BLaER1 treated with 17β-estradiol and CSF1 and Interleukin-3, amounts not matched to agents 10 nM and 100 nM (cell line): ENCODE data around the gene DCTPP1.
A peak's percentile ranks its signal among the peaks of the same experiment; 100 is the strongest.
"Not testable (repeated sequence)": the region's sequence is repeated elsewhere in the genome, so short reads cannot be mapped to it uniquely, and the experiment has no call there.

ENCODE experiments used
- H3K27ac ChIP-seq, 11 experiments: shearing (Covaris generic); formaldehyde crosslinking; 2 replicates each; pipeline ENCODE4 v1.8.1; 2022
- H3K27me3 ChIP-seq, 11 experiments: shearing (Covaris generic); formaldehyde crosslinking; 2 replicates each; pipeline ENCODE4 v1.8.1; 2022
- H3K36me3 ChIP-seq, 11 experiments: shearing (Covaris generic); formaldehyde crosslinking; 2 replicates each; pipeline ENCODE4 v1.8.1; 2022
- H3K4me1 ChIP-seq, 10 experiments: shearing (Covaris generic); formaldehyde crosslinking; 2 replicates each; pipeline ENCODE4 v1.8.1; 2022
- H3K4me2 ChIP-seq, 11 experiments: shearing (Covaris generic); formaldehyde crosslinking; 2 replicates each; pipeline ENCODE4 v1.8.1; 2022
- H3K4me3 ChIP-seq, 10 experiments: shearing (Covaris generic); formaldehyde crosslinking; 2 replicates each; pipeline ENCODE4 v1.8.1; 2022
- H3K9ac ChIP-seq, 11 experiments: shearing (Covaris generic); formaldehyde crosslinking; 2 replicates each; pipeline ENCODE4 v1.8.1; 2022
- H3K9me3 ChIP-seq, 11 experiments: shearing (Covaris generic); formaldehyde crosslinking; replicated peaks in 1 of 11; 2 replicates each; pipeline ENCODE4 v1.8.1; 2022
- H4K20me1 ChIP-seq, 11 experiments: shearing (Covaris generic); formaldehyde crosslinking; 2 replicates each; pipeline ENCODE4 v1.8.1; 2022
- Cebpa-rat ChIP-seq, 11 experiments: shearing (Covaris generic); IDR thresholded peaks; 2 replicates each; pipeline ENCODE4 v1.8.1; 2022

DCTPP1 gene

DNA sequence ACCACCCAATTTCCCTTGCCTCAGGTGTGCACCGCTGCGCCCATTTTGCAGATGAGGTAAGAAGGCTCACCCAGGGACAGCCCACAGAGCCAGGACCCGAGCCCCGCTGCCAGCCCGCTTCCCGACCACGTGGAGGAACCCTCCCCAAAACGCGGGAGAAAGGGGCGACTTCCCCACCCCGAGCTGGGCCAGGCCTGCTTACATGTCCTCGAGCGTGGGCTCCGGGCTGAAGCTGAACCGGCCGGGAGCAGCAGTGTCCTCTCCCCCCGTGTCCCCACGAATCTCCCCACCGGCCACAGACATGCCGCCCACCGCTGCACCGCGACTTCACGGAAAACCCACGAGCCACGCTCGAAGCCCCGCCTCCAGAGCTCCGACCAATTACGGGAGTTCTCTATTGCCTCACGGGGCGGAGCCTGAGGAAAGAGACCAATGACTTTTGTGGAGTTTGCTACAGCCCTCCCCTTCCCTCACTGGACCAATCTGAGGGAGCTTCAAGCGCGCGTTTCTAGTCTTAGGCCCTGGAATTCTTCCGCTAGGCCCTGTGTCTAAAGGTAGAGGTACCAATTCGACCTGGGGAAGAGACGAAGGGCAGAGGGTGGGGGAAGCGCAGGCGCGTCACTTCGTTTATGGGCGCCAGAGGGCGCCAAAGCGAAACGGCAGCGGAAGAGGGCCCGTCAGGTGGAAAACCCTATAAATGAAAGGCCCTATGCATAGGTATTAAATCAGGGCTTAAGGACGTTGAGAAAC, at the start of gene DCTPP1:
TSS of gene DCTPP1 (minus strand) at position 353 of the 750 bp plus-strand sequence. CDS start at position 303, 50 bp downstream.
- Histone ChIP-seq H3K36me3 (peaks cover 10 to 40% (median 36%) of the 10 kb centered on the region in 11 experiments; a peak in 21 of 22 replicates), H3K9me3 (no peaks in the 10 kb centered on the region), H3K9ac (peak within 1 kb of the TSS; percentile 76 to 89 (median 82)), H3K4me1 (peaks cover 26 to 47% (median 37%) of the 10 kb centered on the region in 10 experiments), H3K4me3 (peak within 1 kb of the TSS; percentile 77 to 95 (median 86)), H3K27me3 (no peaks in the 10 kb centered on the region), H3K4me2 (peak within 1 kb of the TSS; percentile 81 to 98 (median 94)), H3K27ac (peak within 1 kb of the TSS; percentile 46 to 88 (median 81); a peak in 21 of 22 replicates), H4K20me1 (peaks cover 0 to 43% (median 19%) of the 10 kb centered on the region in 11 experiments; a peak in 16 of 22 replicates)
- TF ChIP-seq Cebpa-rat (IDR thresholded peaks at IDR 0.05), result no peak

DNA sequence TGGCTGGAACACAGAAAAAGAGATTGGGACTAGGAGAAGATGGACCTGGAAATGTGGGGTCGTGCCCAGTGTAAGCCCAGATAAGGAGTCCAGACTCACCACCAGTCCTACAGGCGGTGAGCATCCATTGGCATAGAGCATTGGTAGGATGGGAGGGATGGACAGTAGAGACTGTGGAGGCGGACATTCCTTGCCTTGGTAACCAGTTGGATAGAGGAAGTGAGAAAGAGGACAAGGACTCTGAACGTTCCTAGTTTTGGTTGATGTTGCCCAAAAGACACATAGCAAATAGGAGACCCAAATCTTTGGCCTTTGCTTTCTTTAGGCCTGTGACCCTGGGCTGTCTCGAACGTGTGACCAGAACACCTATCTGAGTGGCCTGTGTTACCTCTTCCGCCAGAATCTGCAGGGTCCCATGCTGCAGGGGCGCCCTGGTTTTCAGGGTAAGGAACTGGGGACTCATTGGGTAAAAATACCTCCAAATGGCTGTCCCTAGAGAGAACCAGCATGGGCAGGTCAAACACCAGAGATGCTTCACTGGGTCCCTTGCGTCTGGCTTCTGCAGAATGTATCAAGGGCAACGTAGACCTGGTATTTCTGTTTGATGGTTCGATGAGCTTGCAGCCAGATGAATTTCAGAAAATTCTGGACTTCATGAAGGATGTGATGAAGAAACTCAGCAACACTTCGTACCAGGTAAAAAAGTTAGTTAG, 49.1 kb upstream of the DCTPP1 start:
- Histone ChIP-seq H3K4me2 (peak overlapping the region in 6 of 11 experiments; percentile 24 to 76 (median 52); a peak in 11 of 22 replicates), H4K20me1 (peaks cover 0 to 30% (median 0%) of the 10 kb centered on the region in 11 experiments; a peak in 4 of 22 replicates), H3K4me3 (no peak overlapping the region), H3K9ac (no peak overlapping the region), H3K4me1 (peaks cover 3 to 73% (median 10%) of the 10 kb centered on the region in 10 experiments), H3K27me3 (peaks cover 0 to 38% (median 24%) of the 10 kb centered on the region in 11 experiments; a peak in 18 of 22 replicates), H3K36me3 (peaks cover 0 to 87% (median 0%) of the 10 kb centered on the region in 11 experiments; a peak in 10 of 22 replicates), H3K9me3 (no peaks in the 10 kb centered on the region), H3K27ac (no peak overlapping the region)
- TF ChIP-seq Cebpa-rat (IDR thresholded peaks at IDR 0.05), result no peak

DNA sequence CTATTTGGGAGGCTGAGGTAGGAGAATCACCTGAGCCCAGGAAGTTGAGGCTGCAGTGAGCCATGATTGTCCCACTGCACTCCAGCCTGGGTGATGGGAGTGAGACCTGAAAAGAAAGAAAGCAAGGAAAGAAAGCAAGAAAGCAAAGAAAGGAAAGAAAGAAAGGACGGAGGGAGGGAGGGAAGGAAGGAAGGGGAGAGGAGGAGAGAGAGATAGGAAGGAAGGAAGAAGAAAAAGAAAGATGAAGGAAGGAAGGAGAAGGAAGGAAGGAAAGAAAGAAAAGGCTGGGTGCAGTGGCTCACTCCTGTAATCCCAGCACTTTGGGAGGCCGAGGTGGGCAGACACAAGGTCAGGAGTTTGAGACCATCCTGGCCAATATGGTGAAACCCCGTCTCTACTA, 47.9 kb upstream of the DCTPP1 start:
- Histone ChIP-seq H3K4me2 (peak overlapping the region in 3 of 11 experiments; percentile 61 to 76 (median 72); a peak in 5 of 22 replicates), H3K27me3 (peaks cover 0 to 49% (median 34%) of the 10 kb centered on the region in 11 experiments; a peak in 18 of 22 replicates), H4K20me1 (peaks cover 0 to 21% (median 0%) of the 10 kb centered on the region in 11 experiments; a peak in 6 of 22 replicates), H3K4me1 (peaks cover 14 to 78% (median 21%) of the 10 kb centered on the region in 10 experiments), H3K36me3 (peaks cover 0 to 76% (median 0%) of the 10 kb centered on the region in 11 experiments; a peak in 10 of 22 replicates)
- not testable (repeated sequence) for H3K4me3 ChIP-seq, H3K9ac ChIP-seq, H3K9me3 ChIP-seq, H3K27ac ChIP-seq

DNA sequence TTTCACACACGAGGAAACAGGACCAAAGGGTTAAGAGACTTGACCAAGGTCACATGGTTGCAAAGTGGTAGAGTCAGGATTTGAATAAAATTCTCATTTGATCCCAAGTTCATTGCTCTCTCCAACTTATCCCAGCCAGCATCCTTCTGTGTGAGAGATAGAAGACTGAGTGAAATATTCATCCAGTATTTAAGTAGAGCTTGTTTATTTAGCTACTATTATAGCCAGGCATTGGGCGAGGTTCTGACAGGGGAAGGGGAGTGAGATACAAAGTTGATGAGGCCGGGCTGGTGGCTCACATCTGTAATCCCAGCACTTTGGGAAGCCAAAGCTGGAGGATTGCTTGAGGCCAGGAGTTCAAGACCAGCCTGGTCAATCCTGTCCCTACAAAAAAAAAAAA, 47.2 kb upstream of the DCTPP1 start:
- H3K36me3 ChIP-seq, result peaks cover 0 to 68% (median 0%) of the 10 kb centered on the region in 11 experiments; a peak in 10 of 22 replicates
- peak overlapping the region in 3 of 11 experiments; percentile 61 to 76 (median 72); a peak in 4 of 22 replicates for H3K4me2 ChIP-seq
- peaks cover 22 to 84% (median 28%) of the 10 kb centered on the region in 10 experiments for H3K4me1 ChIP-seq
- no peak overlapping the region for H3K4me3 ChIP-seq
- no peak overlapping the region for H3K27ac ChIP-seq
- H3K9ac ChIP-seq, result no peak overlapping the region
- no peak for TF ChIP-seq Cebpa-rat (IDR thresholded peaks at IDR 0.05)
- peaks cover 0 to 53% (median 34%) of the 10 kb centered on the region in 11 experiments; a peak in 18 of 22 replicates for H3K27me3 ChIP-seq
- H3K9me3 ChIP-seq, result no peaks in the 10 kb centered on the region
- peaks cover 0 to 21% (median 0%) of the 10 kb centered on the region in 11 experiments; a peak in 6 of 22 replicates for H4K20me1 ChIP-seq

DNA sequence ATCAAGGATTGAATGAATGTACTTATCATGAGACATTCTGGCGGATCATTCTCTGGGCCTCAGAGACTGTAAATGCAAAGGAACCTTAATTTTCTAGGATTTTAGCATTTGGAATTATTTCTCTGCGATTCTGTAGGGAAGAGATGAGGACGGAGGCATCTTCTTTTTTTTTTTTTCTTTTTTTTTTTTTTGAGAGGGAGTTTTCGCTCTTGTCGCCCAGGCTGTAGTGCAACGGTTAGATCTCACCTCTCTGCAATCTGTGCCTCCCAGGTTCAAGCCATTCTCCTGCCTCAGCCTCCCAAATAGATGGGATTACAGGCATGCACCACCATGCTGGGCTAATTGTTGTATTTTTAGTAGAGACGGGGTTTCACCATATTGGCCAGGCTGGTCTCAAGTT, 44.9 kb upstream of the DCTPP1 start:
- TF ChIP-seq Cebpa-rat (IDR thresholded peaks at IDR 0.05), result no peak
- H3K4me2 ChIP-seq, result peak overlapping the region in 5 of 11 experiments; percentile 82 to 100 (median 96); a peak in 10 of 22 replicates
- peaks cover 38 to 97% (median 51%) of the 10 kb centered on the region in 10 experiments for H3K4me1 ChIP-seq
- H3K4me3 ChIP-seq, result peak overlapping the region in 2 of 10 experiments; percentile 60 to 72; a peak in 2 of 20 replicates
- peaks cover 0 to 14% (median 0%) of the 10 kb centered on the region in 11 experiments; a peak in 6 of 22 replicates for H4K20me1 ChIP-seq
- peak overlapping the region in 2 of 11 experiments; percentile 77 to 82; a peak in 3 of 22 replicates for H3K9ac ChIP-seq
- H3K27me3 ChIP-seq, result peaks cover 0 to 75% (median 49%) of the 10 kb centered on the region in 11 experiments; a peak in 18 of 22 replicates
- H3K9me3 ChIP-seq, result 0 out of 22 replicates have a peak, but pooled peaks cover 0 to 2% (median 0%) of the 10 kb centered on the region in 11 experiments
- peak overlapping the region in 1 of 11 experiments; percentile 79; a peak in 1 of 22 replicates for H3K27ac ChIP-seq
- peaks cover 0 to 45% (median 0%) of the 10 kb centered on the region in 11 experiments; a peak in 7 of 22 replicates for H3K36me3 ChIP-seq

GRCh38 chr16:30474074-30474452, 44.2 kb upstream of the DCTPP1 start:
- Histone ChIP-seq H3K27me3 (peaks cover 0 to 80% (median 49%) of the 10 kb centered on the region in 11 experiments; a peak in 18 of 22 replicates), H3K27ac (peak overlapping the region in 8 of 11 experiments; percentile 64 to 84 (median 77); a peak in 13 of 22 replicates), H3K4me3 (peak overlapping the region in 8 of 10 experiments; percentile 30 to 72 (median 54); a peak in 13 of 20 replicates), H3K36me3 (peaks cover 0 to 39% (median 0%) of the 10 kb centered on the region in 11 experiments; a peak in 7 of 22 replicates), H4K20me1 (peaks cover 0 to 13% (median 0%) of the 10 kb centered on the region in 11 experiments; a peak in 6 of 22 replicates), H3K9ac (peak overlapping the region in 7 of 11 experiments; percentile 62 to 82 (median 77); a peak in 13 of 22 replicates), H3K4me1 (peaks cover 38 to 97% (median 56%) of the 10 kb centered on the region in 10 experiments), H3K4me2 (peak overlapping the region; percentile 69 to 100 (median 90)), H3K9me3 (peaks cover 0 to 8% (median 0%) of the 10 kb centered on the region in 11 experiments; a peak in 3 of 22 replicates)
- no peak for TF ChIP-seq Cebpa-rat (IDR thresholded peaks at IDR 0.05)

GRCh38 chr16:30473231-30474073, 43.6 kb upstream of the DCTPP1 start:
- peak overlapping the region in 8 of 10 experiments; percentile 30 to 72 (median 54); a peak in 15 of 20 replicates for H3K4me3 ChIP-seq
- H3K9ac ChIP-seq, result peak overlapping the region; percentile 40 to 82 (median 68); a peak in 21 of 22 replicates
- peaks cover 38 to 97% (median 57%) of the 10 kb centered on the region in 10 experiments for H3K4me1 ChIP-seq
- peaks cover 0 to 13% (median 0%) of the 10 kb centered on the region in 11 experiments; a peak in 3 of 22 replicates for H3K9me3 ChIP-seq
- TF ChIP-seq Cebpa-rat (IDR thresholded peaks at IDR 0.05), result no peak
- H3K27me3 ChIP-seq, result peaks cover 0 to 80% (median 49%) of the 10 kb centered on the region in 11 experiments; a peak in 18 of 22 replicates
- H3K4me2 ChIP-seq, result peak overlapping the region; percentile 69 to 100 (median 90)
- peaks cover 0 to 13% (median 0%) of the 10 kb centered on the region in 11 experiments; a peak in 4 of 22 replicates for H4K20me1 ChIP-seq
- H3K36me3 ChIP-seq, result peaks cover 0 to 34% (median 0%) of the 10 kb centered on the region in 11 experiments; a peak in 6 of 22 replicates
- peak overlapping the region; percentile 61 to 84 (median 72) for H3K27ac ChIP-seq
